Progenitor cell of endocrine pancreas (in vitro differentiated cells): ENCODE data around the gene C6orf118. TPM values are rescaled to one million over a fixed set of nuclear protein-coding genes. Genes with fewer than 3 reads are reported as not detected.

Experiments
- DNase-seq: peaks from one replicate; pipeline ENCODE4 v3.0.0; 2021; ENCODE audit warnings: low spot score; ENCODE audit not compliant: unreplicated experiment
- H3K27ac Mint-ChIP-seq: 2 replicates; pipeline ENCODE4 v1.8.0; 2021; ENCODE audit warnings: mild to moderate bottlenecking, moderate library complexity, mixed read lengths
- H3K27me3 Mint-ChIP-seq: 2 replicates; pipeline ENCODE4 v1.8.0; 2021; ENCODE audit warnings: mixed read lengths
- H3K36me3 Mint-ChIP-seq: 2 replicates; pipeline ENCODE4 v1.8.0; 2022; ENCODE audit warnings: mixed read lengths; ENCODE audit not compliant: insufficient read depth
- H3K4me1 Mint-ChIP-seq: 2 replicates; pipeline ENCODE4 v1.8.0; 2021; ENCODE audit warnings: low read depth, mixed read lengths
- H3K4me3 Mint-ChIP-seq: 2 replicates; pipeline ENCODE4 v1.8.0; 2021; ENCODE audit warnings: low read depth, mild to moderate bottlenecking, moderate library complexity, mixed read lengths
- H3K9me3 Mint-ChIP-seq: 2 replicates; pipeline ENCODE4 v1.8.0; 2021; ENCODE audit warnings: low read depth, mixed read lengths
- total RNA-seq: library from RNA; stranded (reverse); gene quantifications from 2 replicates; pipeline ENCODE4 v1.2.1, GENCODE V29; 2021
- TF ChIP-seq, protein P1 (sequence below): fragments of 200-600 bp; sonication (generic); IDR thresholded peaks from one replicate; pipeline ENCODE4 v1.5.0; 2021; ENCODE audit warnings: antibody characterized with exemption, mild to moderate bottlenecking; ENCODE audit not compliant: unreplicated experiment

The C6orf118 gene
- total RNA-seq, 1 donor from 2014 or later: 1.7 TPM

DNA sequence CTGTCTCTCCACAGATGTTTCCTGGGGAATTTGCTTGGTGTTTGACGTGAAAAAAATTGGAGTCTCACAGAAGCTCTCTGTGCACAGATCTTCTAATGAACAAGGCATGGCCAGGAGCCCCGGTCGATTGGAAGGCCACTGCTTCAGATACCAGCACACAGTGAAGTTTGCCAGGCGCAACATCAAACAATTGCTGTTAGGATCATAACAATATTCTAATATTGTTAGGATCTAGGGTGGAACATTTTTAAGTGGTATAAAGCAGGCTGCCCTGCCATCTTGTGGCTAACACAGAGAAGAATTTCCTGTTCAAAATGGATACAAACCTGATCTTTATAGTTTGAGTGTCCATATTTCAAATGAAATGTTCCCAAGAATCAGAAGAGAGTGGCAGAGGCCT, 64.1 kb downstream of the C6orf118 start:
- DNase-seq: no peak
- Mint-ChIP-seq H3K36me3 (no peaks in the 10 kb centered on the region), H3K4me1 (no peaks in the 10 kb centered on the region), H3K4me3 (no peak overlapping the region), H3K27me3 (no peaks in the 10 kb centered on the region), H3K27ac (no peak overlapping the region), H3K9me3 (no peaks in the 10 kb centered on the region)
- TF ChIP-seq, protein P1, sequence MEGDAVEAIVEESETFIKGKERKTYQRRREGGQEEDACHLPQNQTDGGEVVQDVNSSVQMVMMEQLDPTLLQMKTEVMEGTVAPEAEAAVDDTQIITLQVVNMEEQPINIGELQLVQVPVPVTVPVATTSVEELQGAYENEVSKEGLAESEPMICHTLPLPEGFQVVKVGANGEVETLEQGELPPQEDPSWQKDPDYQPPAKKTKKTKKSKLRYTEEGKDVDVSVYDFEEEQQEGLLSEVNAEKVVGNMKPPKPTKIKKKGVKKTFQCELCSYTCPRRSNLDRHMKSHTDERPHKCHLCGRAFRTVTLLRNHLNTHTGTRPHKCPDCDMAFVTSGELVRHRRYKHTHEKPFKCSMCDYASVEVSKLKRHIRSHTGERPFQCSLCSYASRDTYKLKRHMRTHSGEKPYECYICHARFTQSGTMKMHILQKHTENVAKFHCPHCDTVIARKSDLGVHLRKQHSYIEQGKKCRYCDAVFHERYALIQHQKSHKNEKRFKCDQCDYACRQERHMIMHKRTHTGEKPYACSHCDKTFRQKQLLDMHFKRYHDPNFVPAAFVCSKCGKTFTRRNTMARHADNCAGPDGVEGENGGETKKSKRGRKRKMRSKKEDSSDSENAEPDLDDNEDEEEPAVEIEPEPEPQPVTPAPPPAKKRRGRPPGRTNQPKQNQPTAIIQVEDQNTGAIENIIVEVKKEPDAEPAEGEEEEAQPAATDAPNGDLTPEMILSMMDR: peak; percentile 57

DNA sequence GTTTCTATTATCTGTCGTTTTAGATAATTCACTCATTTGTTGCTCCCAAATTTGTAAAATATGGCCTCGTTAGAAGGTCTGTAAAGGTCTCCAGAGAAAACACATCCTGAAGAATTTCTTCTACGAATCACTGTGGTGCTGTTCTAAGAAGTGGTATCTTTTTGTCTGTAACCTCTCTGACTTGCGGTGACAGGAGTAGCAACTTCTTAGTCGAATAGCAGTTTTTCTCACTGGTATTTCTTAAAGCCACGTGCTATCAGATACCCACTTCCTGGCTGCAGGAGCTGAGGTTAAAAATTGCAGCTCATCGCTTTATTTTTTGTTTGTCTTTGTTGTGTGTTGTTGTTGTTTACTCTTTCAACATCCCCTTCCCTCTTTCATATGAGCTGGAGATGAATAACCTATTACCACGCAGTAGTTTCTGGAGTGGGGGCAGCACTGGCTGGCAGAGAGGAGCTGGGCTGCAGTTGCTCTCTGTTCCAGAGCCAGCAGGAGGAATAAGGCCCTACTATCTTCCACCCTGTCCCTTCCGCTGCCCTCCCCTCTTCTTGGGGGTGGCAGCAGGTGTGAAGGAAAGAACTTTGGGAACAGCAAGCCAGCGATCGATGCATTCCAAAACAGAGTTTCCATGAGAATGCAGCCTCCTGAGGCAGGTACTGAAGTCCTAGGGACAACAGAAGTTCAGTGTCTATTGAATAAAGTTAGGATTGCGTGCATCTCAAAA, 64.7 kb downstream of the C6orf118 start:
- no peak overlapping the region for H3K4me3 Mint-ChIP-seq

DNA sequence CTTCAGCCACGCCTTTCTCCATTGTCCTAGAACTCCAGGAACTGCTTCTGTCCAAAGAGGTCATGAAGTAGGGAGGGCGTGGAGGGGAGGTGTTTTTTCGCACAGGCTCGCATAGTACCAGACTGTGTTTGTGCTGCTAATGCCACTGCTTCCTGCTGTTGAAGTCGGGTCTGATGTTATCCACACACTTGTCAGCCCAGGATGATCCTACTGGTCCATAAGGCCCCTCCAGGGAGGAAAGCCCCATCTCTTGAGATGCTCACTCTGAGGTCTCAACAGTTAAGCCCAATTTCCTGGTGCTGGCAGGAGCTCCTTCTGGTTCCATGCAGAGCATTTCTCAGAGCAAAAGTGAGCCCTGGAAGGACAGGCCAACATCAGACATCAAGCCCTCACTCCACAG, 65.6 kb downstream of the C6orf118 start:
- Mint-ChIP-seq H3K27me3 (no peaks in the 10 kb centered on the region), H3K4me1 (no peaks in the 10 kb centered on the region), H3K4me3 (no peak overlapping the region), H3K27ac (no peak overlapping the region), H3K36me3 (no peaks in the 10 kb centered on the region), H3K9me3 (peaks cover 7% of the 10 kb centered on the region)
- TF ChIP-seq, protein P1: no peak
- DNase-seq: no peak

More for the DNA sequence above, 64.7 kb downstream of the C6orf118 start:
- DNase-seq: no peak
- H3K27ac Mint-ChIP-seq: no peak overlapping the region
- H3K9me3 Mint-ChIP-seq: peaks cover 2% of the 10 kb centered on the region
- no peaks in the 10 kb centered on the region for H3K4me1 Mint-ChIP-seq
- no peaks in the 10 kb centered on the region for H3K36me3 Mint-ChIP-seq
- H3K27me3 Mint-ChIP-seq: no peaks in the 10 kb centered on the region
- TF ChIP-seq, protein P1: no peak

DNA sequence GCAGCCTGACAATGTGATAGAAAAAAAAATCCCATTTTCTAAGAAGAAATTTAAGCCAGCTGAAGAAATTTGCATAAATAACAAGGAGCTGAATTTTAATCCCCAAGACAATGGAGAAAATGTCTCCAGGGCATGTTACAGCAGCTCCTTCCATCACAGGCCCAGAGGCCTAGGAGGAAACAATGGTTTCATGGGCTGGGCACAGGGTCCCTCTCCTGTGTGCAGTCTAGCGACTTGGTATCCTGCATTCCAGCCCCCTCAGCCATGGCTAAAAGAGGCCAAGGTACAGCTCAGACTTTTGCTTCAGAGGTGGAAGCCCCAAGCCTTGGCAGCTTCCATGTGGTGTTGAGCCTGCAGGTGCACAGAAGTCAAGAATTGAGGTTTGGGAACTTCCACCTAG, 73.1 kb downstream of the C6orf118 start:
- Mint-ChIP-seq H3K4me1 (no peaks in the 10 kb centered on the region), H3K36me3 (peaks cover 4% of the 10 kb centered on the region), H3K9me3 (peaks cover 27% of the 10 kb centered on the region), H3K27me3 (no peaks in the 10 kb centered on the region), H3K27ac (no peak overlapping the region), H3K4me3 (no peak overlapping the region)
- DNase-seq: no peak
- TF ChIP-seq, protein P1: no peak

DNA sequence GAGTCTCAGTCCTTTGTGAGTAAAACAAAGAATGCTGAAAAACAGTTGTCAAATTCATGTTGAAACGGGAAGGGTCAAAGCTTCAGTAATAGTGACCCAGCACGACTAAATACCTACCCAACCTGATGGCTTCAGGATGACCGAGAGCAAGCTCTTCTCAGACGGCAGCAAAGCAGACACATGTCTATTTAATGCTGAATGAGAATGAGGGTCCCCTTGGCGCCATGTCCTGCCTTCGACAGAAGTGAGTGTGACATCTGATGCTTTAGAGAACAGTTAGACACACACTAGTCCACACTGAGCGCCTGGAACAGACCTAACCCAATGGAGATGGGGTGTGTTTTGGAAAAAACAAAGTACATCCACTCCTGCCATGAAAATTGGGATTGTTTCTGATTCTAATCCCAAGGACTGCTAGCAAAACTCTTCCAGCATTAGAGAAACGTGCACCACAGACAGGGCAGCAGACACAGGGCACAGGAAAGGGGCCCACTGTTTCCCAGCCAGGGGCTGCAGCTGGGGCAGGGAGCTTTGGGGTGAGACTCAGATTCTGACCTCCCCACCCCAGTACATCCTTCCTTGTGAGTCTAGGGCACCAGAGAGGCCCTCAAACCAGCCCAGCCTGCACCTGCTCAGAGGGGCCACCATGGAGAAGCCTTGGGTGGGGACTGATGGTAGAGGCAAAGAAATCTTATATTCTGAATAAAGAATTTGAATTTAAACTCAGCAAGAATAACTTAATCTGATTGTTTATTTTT, 76.5 kb downstream of the C6orf118 start:
- H3K9me3 Mint-ChIP-seq: peaks cover 18% of the 10 kb centered on the region
- H3K27ac Mint-ChIP-seq: no peak overlapping the region
- TF ChIP-seq, protein P1: no peak
- no peaks in the 10 kb centered on the region for H3K4me1 Mint-ChIP-seq
- DNase-seq: no peak
- H3K36me3 Mint-ChIP-seq: peaks cover 4% of the 10 kb centered on the region
- H3K4me3 Mint-ChIP-seq: no peak overlapping the region
- H3K27me3 Mint-ChIP-seq: peaks cover 4% of the 10 kb centered on the region
